Measurements from ENCODE around the gene MAP4K2. TPM values are rescaled to one million over a fixed set of nuclear protein-coding genes. Genes with fewer than 3 reads are reported as not detected.

Gene MAP4K2
- polyA plus RNA-seq, 3 donors: 14.9 to 23.3 (median 19.5) TPM

GRCh38 chr11:64762277-64762673, 40.7 kb downstream of the MAP4K2 start:
- no peak for DNase-seq (ENCODE audit: extremely low read depth in 1 of 11, low read depth in 9 of 11, low spot score in 4 of 11)

GRCh38 chr11:64760759-64761420, 42.1 kb downstream of the MAP4K2 start:
- DNase-seq (ENCODE audit: extremely low read depth in 1 of 11, low read depth in 9 of 11, low spot score in 4 of 11): no peak

GRCh38 chr11:64759722-64760719, 43.0 kb downstream of the MAP4K2 start, which contains the start of gene PYGM:
TSS of gene PYGM (minus strand) at chr11:64759974. CDS start at chr11:64759898, 76 bp downstream.
- DNase-seq (ENCODE audit: extremely low read depth in 1 of 11, low read depth in 9 of 11, low spot score in 4 of 11): no peak

- no peak for DNase-seq (ENCODE audit: extremely low read depth in 1 of 11, low read depth in 9 of 11, low spot score in 4 of 11)
These were observed 43.8 kb downstream of the MAP4K2 start for GRCh38 chr11:64759131-64759721.

GRCh38 chr11:64758330-64759079, 44.5 kb downstream of the MAP4K2 start:
- DNase-seq (ENCODE audit: extremely low read depth in 1 of 11, low read depth in 9 of 11, low spot score in 4 of 11): no peak

GRCh38 chr11:64757549-64758329, 45.3 kb downstream of the MAP4K2 start:
- no peak for DNase-seq (ENCODE audit: extremely low read depth in 1 of 11, low read depth in 9 of 11, low spot score in 4 of 11)

- DNase-seq (ENCODE audit: extremely low read depth in 1 of 11, low read depth in 9 of 11, low spot score in 4 of 11): no peak
These were observed 47.2 kb downstream of the MAP4K2 start for GRCh38 chr11:64755681-64756361.

- DNase-seq (ENCODE audit: extremely low read depth in 1 of 11, low read depth in 9 of 11, low spot score in 4 of 11): no peak
These were observed 47.9 kb downstream of the MAP4K2 start for GRCh38 chr11:64754919-64755662.

- no peak for DNase-seq (ENCODE audit: extremely low read depth in 1 of 11, low read depth in 9 of 11, low spot score in 4 of 11)
These were observed 48.7 kb downstream of the MAP4K2 start for GRCh38 chr11:64754124-64754918.

- DNase-seq (ENCODE audit: extremely low read depth in 1 of 11, low read depth in 9 of 11, low spot score in 4 of 11): no peak
These were observed 49.5 kb downstream of the MAP4K2 start for GRCh38 chr11:64753380-64754123.

- no peak for DNase-seq (ENCODE audit: extremely low read depth in 1 of 11, low read depth in 9 of 11, low spot score in 4 of 11)
These were observed 50.0 kb downstream of the MAP4K2 start for GRCh38 chr11:64753019-64753379.

GRCh38 chr11:64752175-64752970, 50.6 kb downstream of the MAP4K2 start:
- no peak for DNase-seq (ENCODE audit: extremely low read depth in 1 of 11, low read depth in 9 of 11, low spot score in 4 of 11)

- no peak for DNase-seq (ENCODE audit: extremely low read depth in 1 of 11, low read depth in 9 of 11, low spot score in 4 of 11)
These were observed 51.4 kb downstream of the MAP4K2 start for GRCh38 chr11:64751580-64751979.

GRCh38 chr11:64751136-64751535, 51.9 kb downstream of the MAP4K2 start:
- DNase-seq (ENCODE audit: extremely low read depth in 1 of 11, low read depth in 9 of 11, low spot score in 4 of 11): no peak
